ENCODE results near the gene VWA5B1. TPM values are rescaled to one million over a fixed set of nuclear protein-coding genes. Genes with fewer than 3 reads are reported as not detected.
A peak's percentile ranks its signal among the peaks of the same experiment; 100 is the strongest.

The VWA5B1 gene
- total RNA-seq, 1 donor from 2014 or later, result not detected

DNA sequence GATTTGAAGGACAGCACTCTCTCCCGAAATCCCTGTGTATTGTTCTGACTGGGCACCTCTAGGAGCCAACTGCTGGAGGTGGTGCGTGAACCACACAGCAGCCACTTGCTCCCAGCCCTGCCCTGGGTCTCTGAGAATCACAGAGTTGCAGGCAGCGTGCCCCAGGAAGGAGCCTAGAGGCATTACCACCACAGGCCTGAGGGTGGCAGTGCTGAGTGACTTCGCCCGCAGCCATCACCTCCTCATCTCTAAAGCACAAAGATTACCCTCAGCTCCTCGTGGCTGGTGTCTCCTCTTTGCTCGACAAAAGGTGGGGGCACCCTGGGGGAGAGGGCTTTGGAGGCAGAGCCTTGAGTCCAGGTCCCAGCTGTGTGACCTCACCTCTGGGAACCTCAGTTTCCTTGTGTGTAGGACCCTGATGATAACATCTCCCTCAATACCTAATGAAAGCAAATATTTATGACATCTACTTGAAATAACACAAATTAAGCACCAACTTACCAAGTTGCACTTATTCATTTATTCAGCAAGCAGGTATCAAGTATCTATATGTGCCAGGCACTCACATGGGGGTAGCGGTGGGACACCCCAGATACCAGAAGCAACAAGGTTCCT lies 86.3 kb downstream of the VWA5B1 start:
- ATAC-seq (no peak), DNase-seq (ENCODE audit: low spot score) (no peak)
- intact Hi-C loops (cut with DNase I), result loop anchor here (10.0 kb wide), 1 partner anchor 108 kb away; the partner anchor contains the start of gene CAMK2N1

DNA sequence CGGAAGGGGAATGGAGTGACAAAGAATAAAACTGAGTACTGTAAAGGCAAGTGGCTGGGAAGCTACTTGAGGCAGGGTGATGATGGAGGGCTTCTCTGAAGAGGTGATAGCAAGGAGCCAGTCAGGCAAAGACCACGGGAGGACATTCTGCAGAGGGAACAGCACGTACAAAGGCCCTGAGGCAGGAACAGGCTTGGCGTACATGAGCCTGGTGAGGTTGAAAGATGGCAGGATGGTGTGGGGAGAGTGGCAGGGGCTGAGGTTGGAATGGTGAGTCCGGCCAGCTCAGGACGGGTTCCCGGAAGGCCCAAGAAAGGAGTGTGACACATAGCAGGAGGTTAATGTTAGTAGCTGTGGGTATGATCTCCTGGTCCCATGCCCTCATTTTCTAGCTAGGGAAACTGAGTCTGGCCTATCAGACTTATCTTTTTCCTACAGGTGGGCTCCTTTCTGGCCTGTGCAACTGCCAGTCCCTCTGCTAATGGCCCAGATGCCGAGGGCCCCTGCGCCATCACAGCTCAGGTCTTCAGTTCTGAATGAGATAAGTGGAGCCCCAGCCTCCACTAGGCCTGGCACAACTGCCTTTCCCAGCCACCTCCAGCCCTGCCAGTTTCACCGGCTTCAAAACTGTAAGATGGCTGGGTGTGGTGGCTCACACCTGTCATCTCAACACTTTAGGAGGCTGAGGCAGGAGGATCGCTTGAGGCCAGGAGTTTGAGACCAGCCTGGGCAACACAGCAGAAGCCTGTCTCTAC lies 87.0 kb downstream of the VWA5B1 start:
- ATAC-seq (no peak), DNase-seq (ENCODE audit: low spot score) (no peak)
- intact Hi-C loops (cut with DNase I), result loop anchor here (10.0 kb wide), 1 partner anchor 107 kb away; the partner anchor contains the start of gene CAMK2N1

DNA sequence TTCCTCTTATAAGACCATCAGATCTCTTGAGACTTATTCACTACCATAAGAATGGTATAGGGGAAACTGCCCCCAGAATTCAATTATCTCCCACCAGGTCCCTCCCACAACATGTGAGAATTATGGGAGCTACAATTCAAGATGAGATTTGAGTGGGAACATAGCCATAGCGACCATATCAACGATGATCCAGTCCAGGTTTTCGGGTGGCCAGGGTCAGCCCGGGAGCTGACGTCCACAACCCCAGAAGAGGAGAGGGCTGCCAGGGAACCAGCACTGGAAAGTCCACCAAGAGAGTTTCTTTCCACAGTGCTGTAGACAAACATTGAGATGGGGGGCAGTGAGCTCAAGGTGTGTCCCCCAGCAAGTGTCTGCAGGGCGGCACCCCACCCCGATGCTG lies 88.4 kb downstream of the VWA5B1 start:
- no peak for DNase-seq (ENCODE audit: low spot score)
- intact Hi-C loops (cut with DNase I), result loop anchor here (10.0 kb wide), 1 partner anchor 106 kb away; the partner anchor contains the start of gene CAMK2N1
- no peak for ATAC-seq

GRCh38 chr1:20380175-20380574 lies 89.5 kb downstream of the VWA5B1 start:
- ATAC-seq, result no peak
- intact Hi-C loops (cut with DNase I), result no loop called here
- DNase-seq (ENCODE audit: low spot score), result no peak

GRCh38 chr1:20380616-20381035 lies 90.0 kb downstream of the VWA5B1 start:
- DNase-seq (ENCODE audit: low spot score), result no peak
- peak; percentile 59 for ATAC-seq
- intact Hi-C loops (cut with DNase I), result no loop called here

DNA sequence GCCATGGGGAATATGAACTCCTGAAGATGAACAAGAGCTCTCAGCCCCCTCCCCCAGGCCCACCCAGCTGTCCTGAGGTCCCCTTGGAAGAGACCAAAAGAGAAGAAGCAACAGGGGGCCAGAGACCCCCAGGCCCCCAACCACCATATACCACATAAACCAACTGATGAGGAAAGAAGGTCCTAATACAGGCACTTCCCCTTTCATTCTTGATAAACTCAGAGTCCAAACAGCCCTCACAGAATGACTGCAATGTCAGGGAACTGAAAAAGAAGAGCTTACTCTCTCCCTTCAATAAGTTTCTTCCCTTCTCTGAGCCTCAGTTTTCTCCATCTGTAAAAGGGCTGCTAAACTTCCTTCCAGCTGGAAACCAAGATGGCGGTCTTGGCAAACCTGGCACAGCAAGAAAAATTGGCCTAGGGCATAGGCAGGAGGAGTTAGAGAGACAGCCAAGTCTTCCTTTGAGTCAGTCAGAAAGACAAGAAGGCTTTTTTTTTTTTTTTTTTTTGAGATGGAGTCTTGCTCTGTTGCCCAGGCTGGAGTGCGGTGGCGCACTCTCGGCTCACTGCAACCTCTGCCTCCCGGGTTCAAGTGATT lies 90.5 kb downstream of the VWA5B1 start:
- intact Hi-C loops (cut with DNase I), result no loop called here
- DNase-seq (ENCODE audit: low spot score), result no peak
- ATAC-seq, result peak; percentile 15

GRCh38 chr1:20381961-20382360 lies 91.3 kb downstream of the VWA5B1 start:
- ATAC-seq (no peak), DNase-seq (ENCODE audit: low spot score) (no peak)
- intact Hi-C loops (cut with DNase I), result no loop called here

GRCh38 chr1:20382711-20383110 lies 92.0 kb downstream of the VWA5B1 start:
- DNase-seq (ENCODE audit: low spot score) (peak; percentile 9), ATAC-seq (no peak)
- intact Hi-C loops (cut with DNase I), result no loop called here

GRCh38 chr1:20383631-20384030 lies 93.0 kb downstream of the VWA5B1 start:
- ATAC-seq, result no peak
- DNase-seq (ENCODE audit: low spot score), result peak; percentile 27
- intact Hi-C loops (cut with DNase I), result no loop called here

GRCh38 chr1:20385630-20386029 lies 95.0 kb downstream of the VWA5B1 start:
- intact Hi-C loops (cut with DNase I), result no loop called here
- no peak for DNase-seq (ENCODE audit: low spot score)

DNA sequence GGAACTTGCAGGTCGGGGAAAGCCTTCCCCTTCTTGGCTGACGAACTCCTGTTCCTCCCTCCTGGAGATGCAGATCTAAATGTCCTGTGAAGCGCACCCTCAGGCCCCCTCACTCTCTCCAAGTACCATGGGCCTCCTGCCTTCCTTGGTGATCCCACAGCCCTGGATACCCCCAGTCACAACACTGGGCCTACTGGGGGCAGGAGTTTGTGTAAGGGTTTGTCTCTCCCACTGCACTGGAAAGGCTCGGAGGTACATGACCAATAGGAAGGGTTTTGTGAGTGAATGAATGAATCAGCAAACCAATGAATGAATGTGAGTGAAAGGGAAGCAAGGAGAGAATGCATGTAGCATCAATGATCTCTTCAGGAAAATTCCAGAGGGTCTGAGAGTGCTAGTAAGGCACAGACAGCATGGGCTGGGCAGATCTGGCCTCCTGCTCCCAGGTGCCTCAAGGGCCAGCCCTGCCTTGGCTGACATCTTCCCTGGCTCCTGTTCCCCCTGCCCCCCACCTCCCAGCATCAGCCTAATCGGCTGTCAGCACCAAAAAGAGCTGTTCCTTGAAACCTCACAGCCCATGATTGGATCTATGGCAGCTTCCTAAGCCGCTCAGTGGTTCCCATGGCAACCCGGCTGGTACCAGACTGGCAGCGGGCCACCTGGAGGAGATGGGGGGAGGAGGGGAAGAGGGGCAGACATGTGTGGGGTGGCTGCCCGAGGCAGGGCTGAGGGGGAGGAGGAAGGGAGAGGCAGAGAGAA lies 95.8 kb downstream of the VWA5B1 start:
- intact Hi-C loops (cut with DNase I), result no loop called here
- DNase-seq (ENCODE audit: low spot score), result no peak
- no peak for ATAC-seq

More at GRCh38 chr1:20385630-20386029, 95.0 kb downstream of the VWA5B1 start:
- ATAC-seq, result no peak

DNA sequence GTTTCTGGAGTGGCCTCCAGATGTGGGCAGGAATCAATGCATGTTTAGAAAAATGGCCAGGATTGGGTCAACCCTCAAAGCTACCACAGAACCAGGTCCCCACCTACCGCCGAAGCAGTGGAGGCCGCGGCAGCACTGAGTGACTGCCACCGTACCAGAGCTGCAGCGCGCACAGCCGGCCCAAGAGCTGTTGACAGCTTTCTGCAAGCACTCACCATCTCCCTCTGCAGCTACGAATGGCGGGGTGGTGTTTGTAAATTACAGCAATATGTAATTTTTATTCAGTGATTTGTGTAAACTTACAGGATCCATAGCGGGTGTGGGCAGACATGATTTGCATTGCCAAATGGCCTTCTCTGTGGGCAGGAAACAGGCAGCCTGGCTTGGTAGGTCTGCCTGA lies 98.9 kb downstream of the VWA5B1 start:
- intact Hi-C loops (cut with DNase I), result no loop called here
- DNase-seq (ENCODE audit: low spot score) (no peak), ATAC-seq (no peak)

DNA sequence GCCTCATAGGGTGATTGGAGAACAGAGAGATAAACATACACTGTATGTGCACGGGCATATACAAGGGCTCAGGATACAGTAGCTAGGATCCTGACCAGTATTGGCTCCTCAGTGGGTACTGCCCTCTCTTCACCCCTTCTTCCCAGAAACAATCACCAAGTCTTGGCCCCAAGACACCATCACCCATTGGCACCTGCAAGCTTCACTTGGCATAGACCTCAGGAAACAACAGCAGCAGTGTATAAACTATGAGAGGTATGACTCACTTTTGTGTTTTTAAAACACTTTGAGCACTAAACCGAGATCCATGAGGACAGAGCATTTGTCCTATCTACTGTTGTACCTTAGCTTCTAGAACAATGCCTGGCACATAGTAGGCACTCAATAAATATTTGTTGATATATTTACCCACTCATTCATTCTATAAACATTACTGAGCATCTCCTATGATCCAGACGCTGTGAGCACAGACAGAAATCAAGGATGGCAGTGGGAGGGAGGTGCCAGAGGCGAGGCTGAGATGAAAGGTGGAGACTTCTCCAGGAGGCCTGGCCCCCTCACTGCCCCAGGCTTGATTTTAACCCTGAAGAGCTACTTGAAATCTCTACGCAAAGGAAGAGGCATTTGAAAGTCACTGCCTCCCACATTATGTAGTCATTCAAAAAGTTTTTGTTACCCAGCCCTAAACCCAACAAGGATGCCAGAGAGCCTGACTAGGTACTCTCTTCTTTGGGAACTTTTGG lies 100.1 kb downstream of the VWA5B1 start:
- no peak for ATAC-seq
- intact Hi-C loops (cut with DNase I), result no loop called here

DNA sequence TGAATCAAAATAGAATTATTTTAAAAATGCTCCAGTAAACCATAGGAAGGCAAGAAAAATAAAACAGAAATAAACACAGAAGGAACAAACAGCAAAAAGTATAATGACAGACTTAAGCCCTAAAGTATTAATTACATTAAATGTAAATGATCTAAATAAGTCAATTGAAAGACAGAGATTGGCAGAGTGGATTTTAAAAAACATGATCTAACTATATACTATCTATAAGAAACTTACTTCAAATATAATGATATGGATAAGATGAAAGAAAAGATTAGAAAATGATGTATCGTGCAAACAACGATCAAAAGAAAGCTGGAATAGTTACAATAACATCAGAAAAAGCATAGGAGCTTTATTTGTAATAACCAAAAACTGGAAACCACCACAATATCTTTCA lies 104.6 kb downstream of the VWA5B1 start:
- ATAC-seq (no peak), DNase-seq (ENCODE audit: low spot score) (no peak)
- intact Hi-C loops (cut with DNase I), result no loop called here

More for the DNA sequence above, 100.1 kb downstream of the VWA5B1 start:
- DNase-seq (ENCODE audit: low spot score), result no peak

DNA sequence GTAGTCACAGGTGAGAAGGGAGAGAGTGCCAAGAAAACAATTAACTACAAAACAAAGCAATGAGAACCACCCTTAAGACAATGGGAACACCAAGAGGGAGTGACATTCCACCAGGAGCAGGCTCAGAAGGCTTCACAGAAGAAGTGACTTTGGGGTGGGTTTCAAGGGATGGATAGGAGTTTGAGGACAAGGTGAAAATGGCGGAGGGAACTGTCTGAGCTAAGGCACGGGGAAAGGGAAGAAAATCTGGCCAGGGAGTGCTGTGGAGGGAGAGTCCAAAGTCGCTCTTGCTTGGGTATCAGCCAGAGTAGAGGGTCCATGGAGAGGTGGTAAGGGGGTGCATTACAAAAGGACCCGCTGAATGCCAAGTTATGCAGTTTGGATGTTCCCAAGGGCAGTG lies 108.1 kb downstream of the VWA5B1 start:
- intact Hi-C loops (cut with DNase I), result no loop called here
- no peak for ATAC-seq
- DNase-seq (ENCODE audit: low spot score), result no peak

GRCh38 chr1:20399196-20399595 lies 108.5 kb downstream of the VWA5B1 start:
- no peak for DNase-seq (ENCODE audit: low spot score)

GRCh38 chr1:20399606-20400180 lies 109.0 kb downstream of the VWA5B1 start:
- DNase-seq (ENCODE audit: low spot score) (no peak), ATAC-seq (no peak)
- intact Hi-C loops (cut with DNase I), result no loop called here

More at GRCh38 chr1:20399196-20399595, 108.5 kb downstream of the VWA5B1 start:
- ATAC-seq, result no peak
- intact Hi-C loops (cut with DNase I), result no loop called here
